ENCODE results near the gene PRR5L.
"Not testable (repeated sequence)": the region's sequence is repeated elsewhere in the genome, so short reads cannot be mapped to it uniquely, and the experiment has no call there.

The PRR5L gene

DNA sequence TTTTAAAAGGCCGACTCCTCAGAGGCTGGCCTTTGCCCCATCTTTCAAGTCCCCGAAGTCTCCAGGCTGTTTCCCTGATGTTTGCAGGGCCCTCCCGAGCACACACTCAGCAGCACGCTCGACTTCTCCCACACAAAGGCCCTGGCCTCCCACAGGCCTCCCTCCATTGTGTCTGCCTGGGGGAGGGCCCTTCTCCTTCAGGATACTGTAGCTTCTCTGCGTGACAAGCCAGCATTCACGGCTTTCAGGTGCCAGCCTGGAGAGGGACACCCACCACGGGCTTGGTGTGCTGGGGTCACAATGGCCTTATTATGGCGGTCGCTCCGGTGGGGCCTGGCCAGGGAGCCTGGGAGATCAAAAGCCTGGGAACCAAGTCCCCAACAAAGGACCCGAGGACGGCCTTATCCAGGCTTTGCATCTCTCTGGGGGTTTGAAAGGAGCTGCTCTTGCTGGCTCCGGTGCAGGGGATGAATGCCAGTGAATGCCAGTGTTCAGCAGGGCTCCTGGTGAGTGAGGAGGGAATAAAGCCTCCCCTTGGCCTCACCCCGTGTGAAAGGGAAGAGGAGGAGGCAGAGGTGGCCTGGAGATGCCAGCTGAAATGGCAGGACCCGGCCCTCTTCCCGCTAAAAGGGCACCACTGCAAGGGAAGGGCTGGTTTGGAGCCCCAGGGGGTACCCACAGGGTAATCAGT lies 159.0 kb downstream of the PRR5L start:
- no peak for DNase-seq (ENCODE audit: extremely low read depth in 1 of 2, low read depth in 1 of 2)

DNA sequence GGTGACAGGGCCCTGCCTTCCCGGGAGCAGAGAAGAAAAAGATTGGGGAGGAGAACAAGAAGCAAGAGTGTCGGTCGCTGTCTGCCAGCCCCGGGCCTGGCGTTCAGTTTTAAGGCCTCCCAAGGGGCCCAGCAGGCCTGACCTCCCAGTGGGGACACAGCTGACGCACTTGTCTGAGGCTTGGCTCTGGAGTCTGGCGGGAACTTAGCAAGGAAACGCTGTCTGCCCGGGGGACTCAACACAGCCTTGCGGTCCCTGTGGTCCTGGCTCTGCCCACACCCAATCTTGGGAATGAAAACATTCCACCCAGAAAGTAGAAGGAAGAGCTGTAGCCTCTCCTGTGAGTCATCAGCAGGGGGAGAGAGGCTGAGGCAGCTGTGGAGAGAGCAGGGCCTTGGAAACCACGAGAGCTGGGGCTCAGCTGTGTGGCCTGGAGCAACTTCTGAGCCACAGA lies 159.6 kb downstream of the PRR5L start:
- no peak for DNase-seq (ENCODE audit: extremely low read depth in 1 of 2, low read depth in 1 of 2)

DNA sequence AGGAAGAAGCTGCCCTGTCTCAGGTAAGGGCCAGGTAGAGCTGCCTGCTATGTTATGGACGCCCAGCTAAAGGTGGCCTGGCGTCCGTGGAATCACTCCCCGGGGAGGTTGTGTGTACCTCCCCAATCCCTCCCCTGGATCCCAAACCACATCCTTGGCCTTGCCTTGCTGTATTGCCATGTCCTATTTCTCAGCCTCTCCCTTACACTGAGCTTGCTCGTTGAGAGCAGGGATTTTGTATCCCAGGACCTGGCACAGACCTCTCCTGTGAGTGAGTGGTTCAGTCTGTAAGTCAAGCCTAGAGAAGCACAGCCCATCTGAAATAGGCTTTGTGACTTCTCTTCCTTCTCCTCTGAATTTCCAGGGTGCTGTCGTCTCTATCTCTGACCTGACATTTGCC lies 160.1 kb downstream of the PRR5L start:
- DNase-seq (ENCODE audit: extremely low read depth in 1 of 2, low read depth in 1 of 2): no peak

DNA sequence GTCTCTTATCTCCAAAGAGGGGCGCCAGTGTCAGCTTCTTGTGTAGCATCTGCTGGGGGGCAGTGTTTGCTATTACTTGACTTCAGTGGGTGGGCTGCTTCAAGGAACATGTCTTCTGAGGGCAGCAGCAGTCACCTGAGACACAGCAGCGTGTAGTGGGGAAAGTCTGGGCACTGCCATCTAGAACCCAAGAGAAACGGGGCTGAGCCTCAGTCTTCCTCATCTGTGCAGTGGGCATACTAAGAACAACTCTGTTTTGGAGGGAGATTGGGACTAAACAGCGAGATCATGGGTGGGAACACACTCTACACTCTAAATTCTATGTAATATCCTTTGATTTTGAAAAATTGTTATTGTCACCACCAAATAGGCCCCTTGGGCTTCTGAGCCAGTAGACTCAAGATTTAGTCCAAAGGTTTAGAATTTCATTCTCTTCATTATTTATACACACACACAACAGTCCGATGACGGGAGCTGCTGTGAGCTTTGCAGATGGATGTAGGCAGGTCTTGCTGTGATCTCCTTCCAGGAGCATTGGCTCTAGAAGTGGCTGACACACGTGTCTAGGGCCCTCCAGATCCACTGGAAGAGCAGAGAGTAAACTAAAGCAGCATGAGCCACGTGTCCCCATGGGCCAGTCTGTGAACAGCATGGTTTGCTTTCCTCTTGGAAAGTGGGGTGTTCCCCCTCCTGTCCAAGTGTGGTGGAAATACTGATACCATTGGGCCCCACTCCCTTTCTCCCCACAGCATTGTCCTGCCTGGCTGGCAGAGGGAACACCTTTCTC lies 162.2 kb downstream of the PRR5L start:
- no peak for DNase-seq (ENCODE audit: extremely low read depth in 1 of 2, low read depth in 1 of 2)

DNA sequence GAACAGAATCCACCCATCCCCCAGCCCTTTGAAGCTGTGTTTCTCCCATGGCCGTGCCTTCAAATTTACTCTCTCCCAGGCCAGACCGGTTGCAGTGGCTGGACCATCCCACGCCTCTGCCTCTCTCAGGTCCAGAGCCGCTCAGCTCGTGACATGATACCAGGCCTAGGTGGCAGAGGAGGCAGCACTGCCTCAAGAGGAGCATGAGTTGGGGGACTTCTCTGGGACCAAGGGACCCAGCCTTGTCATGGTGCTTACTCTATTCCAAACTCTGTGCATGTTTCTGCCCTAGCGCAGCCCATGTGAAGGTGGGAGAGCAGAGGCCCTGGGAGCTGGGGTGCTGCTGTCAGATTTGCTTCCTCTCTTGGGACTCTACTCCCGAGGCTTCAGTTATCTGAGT lies 163.0 kb downstream of the PRR5L start:
- no peak for DNase-seq (ENCODE audit: extremely low read depth in 1 of 2, low read depth in 1 of 2)

DNA sequence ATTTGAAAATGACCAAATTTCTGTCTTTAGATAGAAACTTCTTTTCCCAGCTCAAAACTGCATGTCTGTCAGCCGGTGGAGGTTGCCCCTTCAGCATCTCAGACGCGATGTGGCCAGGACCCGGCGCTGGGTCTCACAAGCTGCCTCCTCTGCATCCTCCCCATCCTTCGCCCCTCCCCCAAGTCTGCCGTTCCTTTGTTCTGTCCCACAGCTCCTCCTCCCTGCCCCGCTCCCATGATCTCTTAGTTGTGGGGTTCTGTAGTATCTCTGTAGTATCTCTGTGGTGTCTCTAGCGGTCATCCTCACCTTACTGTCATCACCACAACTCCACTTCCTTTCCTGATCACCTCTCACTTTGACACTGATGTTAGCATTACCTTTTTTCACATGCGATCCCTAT lies 164.1 kb downstream of the PRR5L start:
- DNase-seq (ENCODE audit: extremely low read depth in 1 of 2, low read depth in 1 of 2): no peak

DNA sequence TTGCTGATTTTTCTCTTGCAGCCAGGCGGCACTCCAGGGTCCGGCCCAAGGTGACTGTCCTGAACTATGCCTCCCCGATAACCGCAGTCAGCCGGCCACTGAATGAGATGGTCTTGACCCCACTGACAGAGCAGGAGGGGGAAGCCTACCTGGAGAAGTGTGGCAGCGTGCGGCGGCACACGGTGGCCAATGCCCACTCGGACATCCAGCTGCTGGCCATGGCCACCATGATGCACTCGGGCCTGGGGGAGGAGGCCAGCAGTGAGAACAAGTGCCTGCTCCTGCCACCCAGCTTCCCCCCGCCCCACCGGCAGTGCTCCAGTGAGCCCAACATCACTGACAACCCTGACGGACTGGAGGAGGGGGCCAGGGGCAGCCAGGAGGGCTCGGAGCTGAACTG lies 166.2 kb downstream of the PRR5L start:
- DNase-seq (ENCODE audit: extremely low read depth in 1 of 2, low read depth in 1 of 2): no peak

DNA sequence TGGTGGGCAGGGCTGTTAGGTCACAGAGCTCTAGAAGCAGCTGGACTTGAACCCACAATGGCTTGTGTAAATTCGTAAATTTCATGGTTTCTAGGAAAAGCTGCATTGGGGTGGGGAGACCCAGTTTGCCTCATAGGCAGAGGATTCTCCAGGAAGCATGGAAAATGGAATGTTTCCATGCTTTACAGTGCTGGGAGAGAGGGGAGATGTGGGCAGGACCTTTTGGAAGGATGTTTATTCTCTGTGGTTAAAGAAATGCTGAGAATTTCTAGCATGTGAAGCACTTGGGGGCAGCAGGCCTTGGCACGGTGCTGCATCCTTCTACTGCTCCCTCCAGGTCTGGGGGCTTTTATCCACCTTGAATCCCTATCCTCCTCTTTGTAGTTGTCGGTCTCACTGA lies 167.7 kb downstream of the PRR5L start:
- DNase-seq (ENCODE audit: extremely low read depth in 1 of 2, low read depth in 1 of 2): no peak

DNA sequence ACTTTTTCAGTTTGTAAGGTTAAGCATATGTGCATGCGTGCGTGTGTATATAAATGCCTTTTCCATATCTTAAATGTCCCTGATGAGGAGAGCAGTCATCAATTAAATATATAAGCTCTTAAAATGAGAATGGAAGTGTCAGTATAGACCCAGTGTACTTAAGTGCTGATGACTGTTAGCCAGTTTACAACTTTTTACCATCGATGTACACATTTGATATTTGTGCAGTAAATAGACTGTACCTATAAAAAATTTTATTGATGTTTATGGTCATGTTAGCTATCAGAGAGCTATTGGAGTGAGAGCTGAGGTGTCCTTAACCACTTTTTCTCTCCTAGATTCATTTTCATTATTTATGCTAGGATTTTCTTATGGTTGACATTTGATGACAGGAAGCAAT lies 168.6 kb downstream of the PRR5L start:
- no peak for DNase-seq (ENCODE audit: extremely low read depth in 1 of 2, low read depth in 1 of 2)

DNA sequence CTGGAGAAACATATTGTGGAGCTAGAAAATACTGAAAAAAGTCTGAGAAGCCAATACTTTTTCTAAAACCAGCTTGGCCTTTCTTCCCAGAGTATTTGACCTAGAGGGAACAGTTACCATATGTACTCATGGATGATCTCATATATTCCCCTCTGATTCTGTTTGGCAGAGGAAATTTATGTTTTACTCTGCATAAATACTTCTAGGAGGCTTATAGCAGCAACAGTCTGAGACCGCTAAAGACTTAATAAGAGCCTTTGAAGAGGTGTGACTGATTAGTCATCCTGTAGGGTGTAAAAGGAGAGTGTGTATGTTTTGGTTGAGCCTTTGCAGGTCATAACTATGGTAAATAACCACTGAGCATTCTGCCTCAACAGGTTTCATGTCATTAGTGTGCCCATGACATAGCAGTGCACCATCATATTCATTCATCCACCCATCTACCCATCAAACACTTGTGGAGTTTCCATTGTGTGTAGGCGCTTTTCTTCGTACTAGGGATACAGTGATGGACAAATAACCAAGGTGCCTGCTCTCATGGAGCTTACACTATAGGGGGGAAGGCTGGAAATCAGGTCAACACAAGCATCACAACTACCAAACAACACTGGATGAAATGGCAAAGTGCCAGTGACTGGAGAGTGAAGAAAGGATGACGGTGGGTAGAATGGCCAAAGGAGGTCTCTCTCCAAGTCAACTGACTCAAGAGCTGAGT lies 169.5 kb downstream of the PRR5L start:
- no peak for DNase-seq (ENCODE audit: extremely low read depth in 1 of 2, low read depth in 1 of 2)

DNA sequence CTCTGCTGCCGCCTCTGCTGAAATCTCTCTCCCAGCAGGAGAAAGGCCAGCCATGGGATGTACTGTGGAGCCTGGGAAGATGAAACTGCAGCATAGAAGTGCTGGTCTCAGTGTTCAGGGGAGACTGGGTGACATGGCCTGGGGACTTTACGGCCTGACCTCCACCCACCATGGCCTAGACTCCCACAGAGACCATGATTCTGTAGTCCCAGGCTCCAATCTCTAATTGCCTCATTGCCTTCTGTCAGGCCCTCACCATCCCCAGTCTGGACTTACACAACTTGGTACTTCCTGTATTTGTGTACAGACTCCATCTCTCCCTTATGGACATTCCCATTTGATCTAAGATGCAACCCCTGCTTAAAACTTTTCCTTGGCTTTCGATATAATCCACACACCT lies 170.9 kb downstream of the PRR5L start:
- DNase-seq (ENCODE audit: extremely low read depth in 1 of 2, low read depth in 1 of 2): no peak

DNA sequence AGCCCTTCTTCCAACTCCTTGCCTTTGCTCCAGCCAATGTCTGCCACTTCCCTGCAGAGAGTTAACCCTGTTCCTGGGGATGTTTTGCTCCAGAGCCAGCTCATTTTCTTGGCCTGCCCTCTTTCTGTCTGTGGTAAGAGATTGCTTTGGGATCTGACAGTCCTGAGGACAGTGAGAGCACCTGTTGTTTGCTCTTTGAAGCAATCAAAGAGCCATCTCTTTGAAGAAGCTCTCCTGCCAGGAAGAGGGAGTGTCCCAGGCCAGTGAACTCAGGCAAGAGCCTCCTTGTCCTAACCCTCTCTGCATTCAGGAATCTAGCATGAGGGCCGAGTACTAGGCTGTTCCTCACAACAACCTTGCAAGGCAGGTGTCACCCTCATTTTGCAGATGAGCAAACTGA lies 171.8 kb downstream of the PRR5L start:
- DNase-seq (ENCODE audit: extremely low read depth in 1 of 2, low read depth in 1 of 2): no peak

DNA sequence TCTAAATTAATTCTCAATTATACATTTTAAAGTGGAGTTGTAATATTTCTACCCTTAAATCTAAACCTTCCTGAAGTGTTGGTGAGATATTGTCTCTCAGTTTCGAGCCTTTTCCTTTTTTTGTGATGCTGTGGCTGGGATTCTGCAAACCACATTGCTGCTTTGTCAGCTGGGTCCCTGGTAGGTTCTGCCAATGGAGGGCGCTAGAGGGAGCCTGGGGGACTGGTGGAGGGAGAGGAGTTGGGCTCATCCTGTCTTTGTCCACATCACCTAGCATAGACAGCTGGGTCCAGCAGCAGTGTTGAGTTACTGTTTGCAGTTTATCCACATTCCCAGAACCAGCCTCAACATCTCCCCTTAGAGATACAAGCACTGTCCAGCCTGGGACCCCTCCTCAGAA lies 173.0 kb downstream of the PRR5L start:
- DNase-seq (ENCODE audit: extremely low read depth in 1 of 2, low read depth in 1 of 2): no peak

DNA sequence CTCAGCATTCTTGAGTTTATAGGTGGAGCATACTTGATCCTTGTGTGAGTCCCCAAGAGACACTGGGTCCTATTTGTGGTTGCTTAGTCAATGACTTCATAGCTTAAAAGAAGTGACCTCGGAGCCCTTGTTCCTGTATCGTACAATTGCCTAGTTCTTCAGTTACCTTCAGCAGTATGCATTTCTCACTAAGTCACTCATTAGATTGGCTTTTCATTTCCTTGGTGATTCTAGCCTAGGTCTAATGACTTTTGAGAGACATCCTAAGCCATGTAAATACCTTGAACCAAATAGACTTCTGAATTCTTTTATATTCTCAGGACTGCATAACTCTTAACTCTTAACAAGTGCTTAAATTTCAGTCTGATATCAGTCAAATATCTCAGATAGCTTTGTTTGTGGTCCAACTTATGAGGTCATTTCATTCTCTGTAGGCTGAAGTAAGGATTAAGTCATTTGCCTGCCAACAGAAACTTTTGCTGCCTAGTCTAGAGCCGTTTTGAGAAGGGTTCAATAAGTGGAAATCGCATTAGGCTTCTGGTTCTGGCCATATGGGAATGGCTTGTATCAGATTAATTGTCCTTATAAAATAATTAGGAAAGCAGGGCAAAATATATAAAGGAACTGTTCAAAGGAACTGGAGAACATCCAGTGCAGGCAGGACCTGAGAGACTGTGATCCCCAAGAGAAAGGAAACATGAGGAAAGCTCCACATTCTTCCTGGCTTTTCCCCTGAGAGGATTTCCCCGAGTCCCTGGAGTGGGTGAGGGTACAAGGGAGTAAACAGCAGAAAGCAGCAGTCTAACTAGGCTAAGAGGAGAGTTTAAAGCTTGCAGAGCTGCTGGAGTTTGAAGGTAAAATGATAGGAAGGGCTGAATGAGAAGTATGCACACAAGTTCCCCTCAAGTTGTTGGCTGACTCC lies 174.1 kb downstream of the PRR5L start:
- DNase-seq (ENCODE audit: extremely low read depth in 1 of 2, low read depth in 1 of 2): no peak

DNA sequence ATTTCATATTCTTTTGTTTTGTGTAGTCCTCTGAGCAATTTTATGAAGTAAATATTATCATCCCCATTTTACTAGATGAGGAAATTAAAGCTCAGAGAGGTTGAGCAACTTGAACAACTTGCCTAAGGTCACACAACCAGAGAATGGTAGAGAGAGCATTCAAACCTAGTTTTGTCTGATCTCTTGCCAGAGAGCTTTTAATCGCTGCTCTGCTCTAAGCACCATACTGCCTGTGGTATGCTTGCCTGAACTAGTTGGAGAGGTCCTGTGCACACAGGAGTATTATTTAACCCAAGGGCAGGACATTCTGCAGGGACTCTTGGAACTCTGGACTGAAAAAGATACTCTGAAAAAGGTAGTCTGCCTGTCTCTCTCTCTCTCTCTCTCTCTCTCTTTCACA lies 175.5 kb downstream of the PRR5L start:
- no peak for DNase-seq (ENCODE audit: extremely low read depth in 1 of 2, low read depth in 1 of 2)

DNA sequence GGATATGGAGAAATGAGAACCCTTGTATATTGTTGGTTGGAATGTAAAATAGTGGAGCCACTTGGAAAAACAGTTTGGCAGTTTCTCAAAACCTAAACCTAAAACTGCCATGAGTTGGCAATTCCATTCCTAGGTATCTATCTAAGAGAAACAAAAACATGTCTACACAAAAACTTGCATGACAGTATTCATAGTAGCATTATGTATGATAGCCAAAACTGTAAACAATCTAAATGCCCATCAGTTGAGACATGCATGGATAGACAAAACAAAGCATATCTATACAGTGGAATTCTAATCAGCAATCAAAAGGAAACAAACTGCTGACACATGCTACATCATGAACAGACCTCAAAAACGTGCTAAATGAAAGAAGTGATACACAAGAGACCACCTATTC lies 179.1 kb downstream of the PRR5L start:
- no peak for DNase-seq (ENCODE audit: extremely low read depth in 1 of 2, low read depth in 1 of 2)

DNA sequence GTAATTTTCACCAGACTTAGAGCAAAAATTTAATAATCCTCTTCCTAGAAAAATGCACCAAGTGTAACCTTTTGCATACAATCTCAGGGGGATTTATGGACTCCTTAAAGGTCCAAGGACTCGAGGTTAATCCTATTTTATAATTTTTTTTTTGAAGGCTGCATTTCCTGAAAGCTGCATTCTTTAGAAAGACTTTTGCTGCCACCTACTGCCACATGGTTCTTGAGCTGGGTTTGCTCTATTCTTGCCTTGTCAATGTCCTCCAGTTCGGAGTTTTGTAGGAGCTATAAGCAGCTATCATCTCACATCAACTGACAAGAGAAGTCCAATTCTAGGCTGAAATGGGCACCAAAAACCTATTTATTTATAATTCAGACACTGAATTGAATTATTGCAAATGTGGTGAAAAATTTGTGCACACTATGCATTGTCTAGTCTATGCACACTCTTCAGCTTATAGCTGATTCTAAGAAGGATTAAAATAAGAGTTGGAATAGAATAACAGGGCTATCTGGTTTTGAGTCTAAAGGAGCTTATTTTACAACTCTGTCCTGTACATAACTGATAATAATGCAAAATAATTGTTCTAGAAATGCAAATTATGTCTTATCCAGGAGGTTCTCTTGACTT lies 182.7 kb downstream of the PRR5L start:
- DNase-seq (ENCODE audit: extremely low read depth in 1 of 2, low read depth in 1 of 2): no peak

DNA sequence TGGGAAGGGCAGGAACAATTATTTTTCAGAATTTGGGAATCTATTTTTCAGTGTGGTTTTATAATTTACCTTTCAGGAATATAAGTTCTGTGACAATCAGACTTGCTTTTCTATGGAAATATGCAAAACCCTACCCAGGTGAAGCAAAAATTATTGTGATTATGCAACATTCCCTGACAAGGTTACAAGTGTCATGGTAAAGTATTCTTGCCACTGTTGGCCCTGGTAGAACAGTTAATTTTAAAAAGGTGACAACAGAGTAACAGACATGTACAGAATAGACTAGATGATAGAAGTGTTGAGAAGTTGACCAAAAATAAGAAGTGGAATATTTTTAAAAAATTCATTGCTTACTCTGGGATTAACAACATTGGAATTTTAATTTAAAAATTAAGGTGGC lies 184.7 kb downstream of the PRR5L start:
- no peak for DNase-seq (ENCODE audit: extremely low read depth in 1 of 2, low read depth in 1 of 2)

DNA sequence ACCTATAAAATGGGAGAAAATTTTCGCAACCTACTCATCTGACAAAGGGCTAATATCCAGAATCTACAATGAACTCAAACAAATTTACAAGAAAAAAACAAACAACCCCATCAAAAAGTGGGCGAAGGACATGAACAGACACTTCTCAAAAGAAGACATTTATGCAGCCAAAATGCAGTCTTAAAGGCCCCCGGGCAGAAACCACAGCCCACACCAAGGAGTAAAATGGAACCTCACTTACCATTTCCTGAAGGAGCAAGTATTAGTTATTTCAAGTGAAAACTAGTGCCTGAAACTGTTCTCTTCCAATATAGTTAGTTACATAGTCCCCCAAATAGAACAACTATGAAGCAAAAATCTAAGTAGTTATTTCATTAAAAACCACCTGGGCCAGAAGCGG lies 187.0 kb downstream of the PRR5L start:
- not testable (repeated sequence) for DNase-seq (ENCODE audit: extremely low read depth in 1 of 2, low read depth in 1 of 2)

DNA sequence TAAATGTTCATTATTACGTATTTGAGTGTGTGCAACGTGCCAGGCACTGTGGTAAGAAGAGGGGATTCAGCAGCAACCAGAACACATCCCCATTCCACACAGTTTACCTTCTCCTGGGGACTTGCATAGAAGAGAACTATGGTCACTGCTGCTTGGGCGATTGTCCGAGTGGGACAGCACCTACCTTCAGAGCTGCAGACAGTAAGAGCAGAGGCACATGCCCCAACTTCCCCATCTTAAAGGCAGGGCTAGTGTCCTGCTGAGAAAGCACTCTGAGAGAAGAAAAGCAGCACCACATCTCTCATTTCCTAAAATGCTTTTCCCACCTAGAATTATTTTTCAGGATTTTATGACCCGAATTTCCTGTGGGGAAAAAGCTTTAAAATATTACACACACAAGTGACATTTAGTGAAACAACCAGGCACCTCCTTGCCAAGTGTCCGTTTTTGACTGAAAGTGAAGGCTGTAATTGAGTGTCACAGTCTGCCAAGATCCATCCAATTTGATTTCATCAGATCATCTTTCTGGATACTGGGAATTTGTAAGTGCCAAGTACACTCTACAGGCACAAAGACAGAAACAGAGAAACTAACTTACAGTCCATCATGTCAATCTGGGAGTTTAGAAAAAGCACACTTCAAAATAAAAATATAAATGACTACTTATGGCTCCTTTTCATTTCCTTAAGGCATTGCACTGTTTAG lies 189.4 kb downstream of the PRR5L start:
- DNase-seq (ENCODE audit: extremely low read depth in 1 of 2, low read depth in 1 of 2): no peak
